ENCODE data around the gene ANHX. TPM values are rescaled to one million over a fixed set of nuclear protein-coding genes. Genes with fewer than 3 reads are reported as not detected.

ANHX gene
- total RNA-seq (2014; rRNA removed; shearing (Covaris generic)) = not detected in 2 replicates

DNA sequence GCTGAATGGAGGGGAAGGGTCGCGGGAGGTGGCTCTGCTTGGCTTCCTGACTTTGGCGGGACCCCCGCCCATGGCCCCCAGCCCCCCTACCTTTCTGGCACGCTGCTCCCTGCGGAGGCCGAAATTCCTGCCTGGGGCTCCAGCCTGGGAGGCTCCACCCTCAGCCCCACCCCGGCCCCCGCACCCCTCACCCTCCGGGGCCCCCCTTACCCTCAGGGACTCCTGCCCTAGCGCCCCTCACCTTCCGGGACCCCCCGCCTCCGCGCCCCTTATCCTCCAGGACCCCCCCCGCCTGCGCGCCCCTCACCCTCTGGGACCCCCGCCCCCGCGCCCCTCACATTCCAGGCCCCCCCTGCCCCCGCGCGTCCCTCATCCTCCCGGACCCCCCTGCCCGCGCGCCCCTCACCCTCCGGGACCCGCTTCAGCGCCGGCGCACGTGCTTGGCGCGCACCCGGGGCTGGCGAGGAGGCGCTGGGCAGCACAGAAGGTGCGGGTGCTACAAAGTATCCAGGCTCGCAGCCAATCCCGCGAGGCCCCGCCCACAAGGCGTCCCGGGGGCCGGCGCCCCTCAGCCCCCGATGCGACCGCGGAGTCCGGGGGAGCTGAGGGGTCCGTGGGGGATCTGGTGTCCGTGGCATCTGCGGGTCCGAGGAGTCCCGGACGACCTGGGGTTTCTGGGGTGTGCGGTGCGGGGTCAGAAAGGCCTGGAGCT, at the start of gene ANHX:
ANHX (minus strand) TSS at position 477 of the 712 bp plus-strand sequence. CDS start 1,521 bp downstream, outside the sequence.

DNA sequence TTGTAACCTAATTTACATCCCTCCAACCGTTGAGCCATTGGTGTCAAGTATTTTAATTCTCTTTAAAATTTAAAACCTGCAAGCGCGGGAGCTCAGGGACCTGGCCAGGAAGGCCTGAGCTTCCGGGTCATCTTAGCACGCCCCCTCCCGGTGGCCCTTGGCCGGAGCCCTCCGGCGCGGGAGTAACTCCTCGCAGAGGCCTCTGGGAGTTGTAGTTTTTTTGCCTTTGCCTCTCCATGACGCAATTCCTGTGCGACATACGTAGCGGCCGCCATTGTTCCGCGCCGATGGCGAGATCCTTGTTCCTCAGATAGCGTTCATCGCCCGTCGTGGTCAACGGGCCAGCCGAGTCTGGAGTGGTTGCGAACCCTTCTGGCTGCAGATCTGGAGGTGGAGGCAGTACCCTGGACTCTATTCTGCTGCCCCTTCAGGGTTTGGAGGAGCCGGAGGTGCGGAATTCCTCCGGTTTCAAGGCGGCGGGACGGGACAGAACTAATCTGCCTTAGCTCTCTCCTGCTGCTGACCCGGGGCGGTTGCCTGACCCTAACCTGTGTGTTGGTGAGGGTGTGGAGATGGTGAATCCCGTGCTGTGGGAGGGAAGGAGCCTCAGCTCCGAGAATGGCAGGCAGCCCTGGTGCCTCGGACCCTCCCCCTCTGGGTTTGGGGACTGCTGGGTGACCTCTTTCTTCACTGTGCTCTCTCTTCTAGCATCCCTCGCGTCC, 54.3 kb downstream of the ANHX start, which contains the start of gene ZNF268:
ZNF268 (plus strand) TSS at position 258 of the 722 bp plus-strand sequence. CDS start 503 bp downstream, outside the sequence.

Small RNA genes lying within 50 kb of the gene (small RNA-seq; reads per million reads assigned to genes)
- gene RF00019 = not detected
- not detected for gene RNU6-717P

Other genes starting within 250 kb of the ANHX start
- gene ZNF26, start 249.5 kb downstream of the ANHX start, total RNA-seq (2014; rRNA removed; shearing (Covaris generic)) = 27.5 and 37.6 TPM in 2 replicates
- gene ZNF84, start 198.4 kb downstream of the ANHX start, total RNA-seq (2014; rRNA removed; shearing (Covaris generic)) = 19.8 and 20.4 TPM in 2 replicates
- 12.3 and 14.7 TPM in 2 replicates for gene ZNF140, start 155.0 kb downstream of the ANHX start, total RNA-seq (2014; rRNA removed; shearing (Covaris generic))
- 1.1 and 1.4 TPM in 2 replicates for gene ZNF891, start 105.6 kb downstream of the ANHX start, total RNA-seq (2014; rRNA removed; shearing (Covaris generic))
- gene ZNF10, start 105.2 kb downstream of the ANHX start, total RNA-seq (2014; rRNA removed; shearing (Covaris generic)) = 1.2 and 3.5 TPM in 2 replicates
- 15.6 and 18.6 TPM in 2 replicates for gene ZNF268, start 54.4 kb downstream of the ANHX start, total RNA-seq (2014; rRNA removed; shearing (Covaris generic))

All from A375 (cell line).